COR-L47 (cell line): ENCODE results near the gene MMP14.
"Not testable (repeated sequence)": the region's sequence is repeated elsewhere in the genome, so short reads cannot be mapped to it uniquely, and the experiment has no call there.

Source experiments
- DNase-seq: peaks from one replicate; lab custom pipeline; 2025; lab: John Stamatoyannopoulos, UW

MMP14 gene

GRCh38 chr14:22836301-22837113 is at the start of gene MMP14:
MMP14 (plus strand) TSS chr14:22836585; CDS start chr14:22836818, 233 bp downstream.
- no peak for DNase-seq

- DNase-seq, result no peak
Measured at GRCh38 chr14:22786685-22787084, 49.7 kb upstream of the MMP14 start.

- DNase-seq, result no peak
Measured at GRCh38 chr14:22791301-22791700, 45.1 kb upstream of the MMP14 start.

- DNase-seq, result no peak
Measured at GRCh38 chr14:22792158-22792557, 44.2 kb upstream of the MMP14 start.

GRCh38 chr14:22793550-22793949 is 42.8 kb upstream of the MMP14 start:
- DNase-seq, result not testable (repeated sequence)

- DNase-seq, result no peak
Measured at GRCh38 chr14:22793976-22794375, 42.4 kb upstream of the MMP14 start.

- DNase-seq, result no peak
Measured at GRCh38 chr14:22794551-22794951, 41.8 kb upstream of the MMP14 start.

GRCh38 chr14:22796087-22796707 is 40.2 kb upstream of the MMP14 start:
- DNase-seq, result no peak

GRCh38 chr14:22797017-22797917 is 39.1 kb upstream of the MMP14 start:
- no peak for DNase-seq

GRCh38 chr14:22798528-22798927 is 37.9 kb upstream of the MMP14 start:
- no peak for DNase-seq

- DNase-seq, result no peak
Measured at GRCh38 chr14:22800346-22800745, 36.0 kb upstream of the MMP14 start.

- no peak for DNase-seq
Measured at GRCh38 chr14:22801716-22802115, 34.7 kb upstream of the MMP14 start.

GRCh38 chr14:22802860-22803686 is 33.3 kb upstream of the MMP14 start:
- no peak for DNase-seq

- no peak for DNase-seq
Measured at GRCh38 chr14:22803687-22803974, 32.8 kb upstream of the MMP14 start.

GRCh38 chr14:22805235-22805634 is 31.1 kb upstream of the MMP14 start:
- DNase-seq, result not testable (repeated sequence)

- no peak for DNase-seq
Measured at GRCh38 chr14:22807432-22808087, 28.8 kb upstream of the MMP14 start.

- DNase-seq, result no peak
Measured at GRCh38 chr14:22808388-22809209, 27.8 kb upstream of the MMP14 start.

GRCh38 chr14:22811722-22812121 is 24.7 kb upstream of the MMP14 start:
- no peak for DNase-seq

- DNase-seq, result no peak
Measured at GRCh38 chr14:22812744-22813143, 23.6 kb upstream of the MMP14 start.

GRCh38 chr14:22813145-22813544 is 23.2 kb upstream of the MMP14 start:
- no peak for DNase-seq
